ENCODE data around the gene CHRNA5. TPM values are rescaled to one million over a fixed set of nuclear protein-coding genes. Genes with fewer than 3 reads are reported as not detected.
A peak's percentile ranks its signal among the peaks of the same experiment; 100 is the strongest.
"Not testable (repeated sequence)": the region's sequence is repeated elsewhere in the genome, so short reads cannot be mapped to it uniquely, and the experiment has no call there.

CHRNA5 gene
- total RNA-seq, result 3.7 TPM
- long read RNA-seq, result 0 reads

DNA sequence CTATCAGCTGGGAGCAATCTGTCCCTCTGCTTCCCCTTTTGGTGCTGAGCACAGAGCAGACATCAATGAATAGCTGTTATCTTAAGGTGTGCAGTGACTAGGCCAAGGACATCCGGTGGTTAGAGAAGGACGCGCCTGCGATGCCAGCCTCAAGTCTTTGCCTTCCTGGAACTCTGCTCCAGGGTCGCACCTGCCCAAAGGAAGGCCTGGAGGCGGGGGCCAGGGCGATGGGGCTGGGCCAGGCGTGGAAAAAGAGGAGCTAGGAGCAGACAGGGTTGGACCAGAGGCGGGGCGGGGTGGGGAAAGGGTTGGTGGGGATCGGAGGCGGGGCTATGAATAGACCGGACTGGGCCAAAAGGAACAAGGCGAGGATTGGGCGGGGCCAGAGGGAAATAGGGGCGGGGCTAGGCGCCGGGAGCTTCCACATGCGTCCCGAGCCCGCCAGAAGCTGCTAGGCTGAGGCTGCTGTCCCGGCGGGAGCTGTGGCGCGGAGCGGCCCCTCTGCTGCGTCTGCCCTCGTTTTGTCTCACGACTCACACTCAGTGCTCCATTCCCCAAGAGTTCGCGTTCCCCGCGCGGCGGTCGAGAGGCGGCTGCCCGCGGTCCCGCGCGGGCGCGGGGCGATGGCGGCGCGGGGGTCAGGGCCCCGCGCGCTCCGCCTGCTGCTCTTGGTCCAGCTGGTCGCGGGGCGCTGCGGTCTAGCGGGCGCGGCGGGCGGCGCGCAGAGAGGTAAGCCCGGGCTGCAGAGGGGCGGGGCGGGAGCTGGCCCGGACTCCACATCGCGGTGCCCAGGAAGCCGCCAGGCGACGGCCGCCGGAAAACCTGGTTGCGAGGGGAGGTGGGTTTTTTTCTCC lies at the start of gene CHRNA5:
Gene CHRNA5, plus strand, starts transcription at position 424 of the 854 bp plus-strand sequence. Its CDS starts 200 bp downstream, at position 624.
- DNase-seq (ENCODE audit: missing footprints) (peak; percentile 90), ATAC-seq (peak; percentile 98)
- intact Hi-C loops (cut with DNase I), result no loop called here

DNA sequence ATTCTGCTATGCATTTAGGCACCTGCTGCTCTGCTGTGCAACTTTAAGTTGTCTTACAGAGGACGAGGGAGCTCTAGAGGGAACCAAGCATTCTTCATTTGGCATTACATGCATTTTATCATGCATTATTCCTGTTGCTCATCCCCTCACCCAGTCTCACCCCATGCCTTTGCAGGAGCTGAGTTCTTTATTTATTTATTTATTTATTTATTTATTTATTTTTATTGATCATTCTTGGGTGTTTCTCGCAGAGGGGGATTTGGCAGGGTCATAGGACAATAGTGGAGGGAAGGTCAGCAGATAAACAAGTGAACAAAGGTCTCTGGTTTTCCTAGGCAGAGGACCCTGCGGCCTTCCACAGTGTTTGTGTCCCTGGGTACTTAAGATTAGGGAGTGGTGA lies 45.3 kb upstream of the CHRNA5 start:
- ATAC-seq; intact Hi-C loops (cut with DNase I); DNase-seq (ENCODE audit: missing footprints): not testable (repeated sequence)

DNA sequence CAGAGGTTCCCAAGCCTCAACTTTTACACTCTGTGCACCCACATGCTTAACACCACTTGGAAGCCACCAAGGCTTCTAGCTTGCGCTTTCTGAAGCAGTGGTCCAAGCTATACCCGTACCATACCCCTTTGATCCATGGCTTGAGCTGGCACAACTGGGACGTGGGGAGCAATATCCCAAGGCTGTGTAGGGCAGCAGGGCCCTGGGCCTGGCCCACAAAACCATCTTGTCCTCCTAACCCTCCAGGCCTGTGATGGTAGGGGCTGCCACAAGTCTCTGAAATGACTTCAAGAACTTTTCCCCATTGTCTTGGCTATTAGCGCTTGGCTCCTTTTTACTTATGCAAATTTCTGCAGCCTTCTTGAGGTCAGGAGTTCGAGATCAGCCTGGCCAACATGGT lies 41.1 kb upstream of the CHRNA5 start:
- ATAC-seq (no peak), DNase-seq (ENCODE audit: missing footprints) (no peak)
- intact Hi-C loops (cut with DNase I), result no loop called here

DNA sequence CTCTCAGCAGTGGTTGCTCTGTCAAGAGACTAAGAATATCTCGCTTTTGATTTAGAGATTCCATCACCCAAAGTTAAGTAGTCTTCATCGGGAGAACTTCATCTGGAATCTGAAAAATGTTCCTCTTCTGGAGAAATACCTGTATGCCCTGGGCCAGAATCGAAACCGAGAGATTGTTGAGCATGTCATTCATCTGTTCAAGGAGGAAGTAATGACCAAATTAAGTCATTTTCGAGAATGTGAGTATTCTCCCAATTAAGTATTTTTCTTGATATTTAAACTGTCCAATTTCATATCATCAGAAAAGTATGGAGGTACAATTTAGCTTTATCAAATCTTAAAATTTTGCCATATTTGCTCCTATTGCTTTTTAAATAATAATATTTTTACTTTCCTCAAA lies 38.0 kb upstream of the CHRNA5 start:
- no peak for ATAC-seq
- intact Hi-C loops (cut with DNase I), result no loop called here

DNA sequence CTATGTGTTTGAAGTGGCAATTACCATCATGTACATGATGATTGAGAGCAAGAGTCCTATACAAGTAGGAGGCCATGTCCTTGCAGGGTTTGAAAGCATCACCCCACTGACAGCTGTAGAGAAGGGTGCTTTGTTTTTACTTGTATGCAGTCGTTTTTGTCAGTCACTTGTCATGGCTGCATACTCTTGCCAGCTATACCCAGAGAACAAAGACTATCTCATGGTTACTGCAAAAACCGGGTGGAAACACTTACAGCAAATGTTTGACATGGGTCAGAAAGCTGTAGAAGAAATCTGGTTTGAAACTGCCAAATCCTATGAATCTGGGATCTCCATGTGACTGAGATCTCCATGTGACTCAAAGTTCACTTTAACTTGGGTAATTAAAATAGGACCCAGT lies 32.0 kb upstream of the CHRNA5 start:
- ATAC-seq, result no peak
- no peak for DNase-seq (ENCODE audit: missing footprints)

More for the DNA sequence above, 38.0 kb upstream of the CHRNA5 start:
- no peak for DNase-seq (ENCODE audit: missing footprints)

DNA sequence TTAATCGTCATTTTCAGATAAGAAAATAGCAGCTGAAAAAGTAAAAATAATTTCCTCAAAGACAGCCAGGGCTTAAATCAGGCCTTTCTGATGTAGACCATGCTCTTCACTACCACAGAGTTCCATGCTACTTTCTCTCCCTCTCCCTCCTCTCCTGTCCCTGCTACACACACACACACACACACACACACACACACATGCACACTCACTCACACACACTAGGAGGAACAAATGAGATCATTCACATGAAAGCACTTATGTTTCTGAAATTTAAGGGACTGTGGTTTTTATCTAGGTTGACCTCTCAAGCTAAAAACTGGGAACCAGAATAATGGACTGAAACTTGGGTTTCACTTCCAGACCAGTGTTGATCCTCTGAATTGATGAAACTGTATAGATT lies 29.2 kb upstream of the CHRNA5 start:
- no peak for DNase-seq (ENCODE audit: missing footprints)
- ATAC-seq, result no peak
- intact Hi-C loops (cut with DNase I), result no loop called here

More for the DNA sequence above, 32.0 kb upstream of the CHRNA5 start:
- intact Hi-C loops (cut with DNase I), result no loop called here

DNA sequence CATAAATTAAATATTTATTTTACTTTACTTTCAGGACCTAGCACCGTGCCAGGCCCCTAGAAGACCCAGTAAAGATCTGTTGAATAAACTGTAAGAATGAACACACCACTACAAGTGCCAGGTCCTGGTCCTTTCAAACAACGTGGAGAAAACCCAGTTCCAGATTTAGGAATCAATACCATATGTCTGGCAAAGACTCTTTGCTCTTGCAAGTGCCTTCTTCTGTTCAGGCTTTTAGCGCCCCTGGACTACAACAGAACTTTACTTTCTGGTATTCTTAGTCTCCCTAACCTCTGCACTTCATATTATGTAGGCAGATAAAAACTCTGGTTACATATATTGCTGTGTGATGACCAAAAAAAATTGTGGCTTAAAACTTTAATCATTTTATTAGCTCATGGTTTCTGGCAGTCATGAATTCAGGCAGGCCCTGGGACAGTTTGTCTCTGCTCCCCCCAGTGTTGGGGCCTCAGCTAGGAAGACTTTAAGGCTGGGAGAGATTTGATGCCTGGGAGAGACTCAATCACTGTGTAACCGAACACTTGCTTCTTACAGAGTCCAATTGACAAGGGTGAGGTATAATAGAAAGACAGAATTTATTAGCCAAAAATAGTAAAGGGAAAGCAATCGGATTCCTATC lies 27.9 kb upstream of the CHRNA5 start:
- intact Hi-C loops (cut with DNase I), result no loop called here
- no peak for ATAC-seq
- DNase-seq (ENCODE audit: missing footprints), result no peak

DNA sequence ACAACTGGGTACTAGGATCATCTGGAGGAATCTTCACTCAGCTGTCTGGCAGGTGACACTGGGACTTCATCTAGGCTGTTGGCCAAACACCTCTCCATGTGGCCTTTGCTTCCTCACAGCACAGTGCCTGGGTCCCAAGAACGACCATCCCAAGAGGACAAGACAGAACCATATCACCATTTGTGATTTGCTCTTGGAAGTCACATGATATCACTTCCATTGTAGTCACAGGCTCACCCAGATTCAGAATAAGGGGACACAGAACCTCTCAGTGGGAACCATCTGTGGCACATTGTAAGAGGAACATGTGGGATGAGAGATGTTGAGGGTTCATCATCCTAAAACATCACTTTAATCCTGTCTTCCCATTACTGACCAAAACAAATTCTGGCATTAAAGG lies 27.0 kb upstream of the CHRNA5 start:
- intact Hi-C loops (cut with DNase I), result no loop called here
- ATAC-seq (no peak), DNase-seq (ENCODE audit: missing footprints) (no peak)

DNA sequence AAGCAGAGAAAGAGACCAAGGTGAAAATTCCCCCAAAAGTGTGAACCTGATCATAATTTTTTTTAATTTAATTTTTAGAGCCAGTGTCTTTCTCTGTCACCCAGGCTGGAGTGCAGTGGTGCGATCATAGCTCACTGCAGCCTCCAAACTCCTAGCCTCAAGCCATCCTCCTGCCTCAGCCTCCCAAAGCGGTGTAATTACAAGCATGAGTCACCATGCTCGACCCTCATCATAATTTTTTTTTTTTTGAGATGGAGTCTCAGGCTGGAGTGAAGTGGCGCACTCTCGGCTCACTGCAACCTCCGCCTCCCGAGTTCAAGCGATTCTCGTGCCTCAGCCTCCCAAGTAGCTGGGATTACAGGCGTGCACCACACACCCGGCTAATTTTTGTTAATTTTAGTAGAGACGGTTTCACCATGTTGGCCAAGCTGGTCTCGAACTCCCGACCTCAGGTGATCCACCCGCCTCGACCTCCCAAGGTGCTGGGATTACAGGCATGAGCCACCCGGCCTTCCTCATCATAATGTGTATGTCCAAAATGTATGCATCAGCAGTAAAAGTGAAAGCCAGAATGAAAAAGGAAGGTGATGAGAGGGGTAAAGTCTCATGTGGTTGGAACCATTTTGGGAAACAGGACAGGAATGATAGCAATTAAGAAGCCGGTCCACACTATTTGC lies 25.7 kb upstream of the CHRNA5 start:
- ATAC-seq; DNase-seq (ENCODE audit: missing footprints): not testable (repeated sequence)
- intact Hi-C loops (cut with DNase I), result loop anchor here (5.0 kb wide), 1 partner anchor 32 kb away; the partner anchor contains the start of gene HYKK

DNA sequence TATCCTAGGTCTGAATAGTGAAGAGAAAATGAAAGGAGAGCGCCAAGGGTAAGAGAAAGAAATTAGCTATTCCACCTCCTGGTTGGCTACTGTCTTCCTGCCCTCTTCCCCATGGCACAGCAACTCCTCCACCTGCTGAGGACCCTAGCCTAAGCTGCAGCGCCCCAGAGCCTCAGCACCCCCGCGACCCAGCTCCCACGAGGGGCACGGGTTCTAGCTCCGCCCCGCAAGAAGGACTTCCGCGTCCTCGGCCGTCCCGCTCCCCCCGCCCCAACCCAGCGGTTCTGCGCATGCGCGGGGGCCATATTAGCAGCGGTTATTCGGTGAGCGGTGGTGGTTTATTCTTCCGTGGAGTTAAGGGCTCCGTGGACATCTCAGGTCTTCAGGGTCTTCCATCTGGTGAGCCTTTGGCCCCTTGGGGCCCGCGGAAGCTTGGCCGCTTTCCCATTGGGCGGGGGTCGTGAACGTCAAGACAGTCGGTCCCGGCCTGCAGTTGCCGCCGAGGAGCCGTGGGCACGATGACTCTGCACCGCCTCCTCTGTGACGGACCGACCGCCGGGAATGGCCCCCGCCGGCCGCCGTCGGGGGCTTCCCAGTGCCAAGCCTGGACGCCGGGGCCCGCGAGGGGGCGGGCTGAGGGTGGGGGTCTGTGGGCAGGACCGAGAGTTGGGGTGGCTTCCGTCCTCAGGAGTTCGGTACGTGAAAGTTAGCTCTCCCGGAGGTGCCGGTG lies 25.0 kb upstream of the CHRNA5 start, which contains the start of gene PSMA4:
Gene PSMA4, plus strand, starts transcription at position 304 of the 730 bp plus-strand sequence. CDS start 1,484 bp downstream, outside the sequence.
- DNase-seq (ENCODE audit: missing footprints) (peak; percentile 96), ATAC-seq (peak; percentile 94)
- intact Hi-C loops (cut with DNase I), result loop anchor here (5.0 kb wide), 1 partner anchor 33 kb away; the partner anchor contains the start of gene HYKK

DNA sequence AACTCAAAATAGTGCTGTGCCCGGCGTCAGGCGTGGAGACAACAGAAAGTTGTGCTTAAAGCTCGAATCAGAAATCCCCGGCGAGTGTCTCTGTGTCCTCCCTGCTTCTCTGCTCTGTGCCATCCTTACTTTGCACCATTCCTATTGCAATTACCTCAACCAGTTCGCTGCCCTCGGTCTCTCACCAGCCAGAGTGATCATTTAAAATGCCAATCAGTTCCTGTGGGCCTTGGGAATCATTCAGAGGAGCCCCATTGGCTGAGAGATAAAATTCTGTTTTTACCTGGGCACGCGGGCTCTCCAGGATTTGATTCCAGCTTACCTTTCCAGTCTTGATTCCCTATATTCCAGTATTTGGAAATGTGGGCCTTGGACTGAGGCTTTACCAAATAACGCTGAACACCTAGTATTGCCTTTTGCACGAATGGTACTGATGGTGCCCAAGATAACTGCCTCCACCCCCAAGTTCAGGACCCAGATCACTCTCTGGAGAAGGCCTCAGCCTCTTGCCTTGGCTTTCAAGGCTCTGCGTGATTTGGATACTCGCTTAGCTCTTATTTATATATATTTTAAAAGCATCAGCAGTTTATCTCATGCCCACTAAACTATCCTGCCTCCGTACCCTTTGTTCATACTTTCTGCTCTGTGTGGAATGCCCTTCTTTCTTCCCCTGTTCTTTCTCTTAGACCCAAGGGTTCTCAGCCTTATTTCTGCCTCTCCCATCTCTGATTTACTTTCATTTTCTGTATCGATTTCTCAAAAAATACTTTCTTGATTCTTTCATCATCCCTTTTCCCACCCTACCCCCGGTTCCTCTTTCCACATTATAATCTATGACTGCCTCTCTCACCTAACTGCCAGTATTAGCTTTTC lies 24.2 kb upstream of the CHRNA5 start:
- no peak for ATAC-seq
- no peak for DNase-seq (ENCODE audit: missing footprints)
- intact Hi-C loops (cut with DNase I), result loop anchor here (5.0 kb wide), 1 partner anchor 34 kb away; the partner anchor contains the start of gene HYKK

DNA sequence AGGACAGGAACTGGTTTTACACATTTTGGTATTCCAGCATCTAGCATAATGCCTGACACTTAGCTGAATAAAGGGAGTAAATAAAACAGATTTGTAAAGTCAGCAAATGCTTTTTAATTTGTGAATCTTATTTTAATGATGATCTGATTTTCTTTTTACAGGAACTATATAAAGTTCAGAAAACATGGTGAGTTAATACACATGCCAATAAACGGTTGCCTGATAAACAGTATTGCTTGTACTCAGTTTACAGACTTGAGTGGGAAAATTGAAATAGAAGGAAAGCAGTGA lies 23.6 kb upstream of the CHRNA5 start:
- ATAC-seq (no peak), DNase-seq (ENCODE audit: missing footprints) (no peak)
- intact Hi-C loops (cut with DNase I), result loop anchor here (5.0 kb wide), 1 partner anchor 34 kb away; the partner anchor contains the start of gene HYKK

DNA sequence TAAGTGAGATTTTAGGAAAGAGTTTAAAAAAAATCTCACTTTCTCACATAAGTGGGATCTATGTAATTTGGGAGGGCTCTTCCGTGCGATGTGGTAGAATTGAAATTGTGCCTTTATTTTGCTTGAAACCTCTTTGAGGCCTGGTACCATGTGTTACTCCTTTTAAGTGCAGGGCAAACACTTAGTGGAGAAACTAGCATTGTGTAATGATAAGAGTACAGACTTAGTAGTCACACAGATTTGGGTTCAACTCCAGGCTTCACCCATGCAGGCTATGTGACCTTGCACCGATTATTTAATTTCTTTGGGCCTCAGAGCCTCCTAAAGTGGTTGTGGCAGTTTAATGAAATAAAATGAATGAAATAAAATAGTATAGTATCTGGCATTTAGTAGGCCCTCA lies 22.7 kb upstream of the CHRNA5 start:
- intact Hi-C loops (cut with DNase I), result loop anchor here (5.0 kb wide), 1 partner anchor 35 kb away; the partner anchor contains the start of gene HYKK
- no peak for DNase-seq (ENCODE audit: missing footprints)
- ATAC-seq, result no peak

DNA sequence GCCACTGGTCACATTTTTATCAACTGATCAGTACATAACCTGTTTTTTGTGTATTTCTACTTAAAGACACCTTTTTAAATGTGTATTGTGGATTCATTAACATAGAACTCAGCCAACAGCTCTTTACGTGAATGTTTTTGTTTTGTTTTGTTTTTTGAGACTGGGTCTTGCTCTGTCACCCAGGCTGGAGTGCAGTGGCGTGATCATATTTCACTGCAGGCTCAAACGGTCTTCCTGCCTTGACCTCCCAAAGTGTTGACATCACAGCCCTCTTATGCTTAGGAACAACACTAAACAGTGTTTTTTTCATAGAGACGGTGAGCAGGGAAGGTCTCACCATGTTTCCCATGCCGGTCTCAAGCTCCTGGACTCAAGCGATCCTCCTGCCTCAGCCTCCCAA lies 15.1 kb upstream of the CHRNA5 start:
- ATAC-seq (no peak), DNase-seq (ENCODE audit: missing footprints) (no peak)
- intact Hi-C loops (cut with DNase I), result no loop called here

DNA sequence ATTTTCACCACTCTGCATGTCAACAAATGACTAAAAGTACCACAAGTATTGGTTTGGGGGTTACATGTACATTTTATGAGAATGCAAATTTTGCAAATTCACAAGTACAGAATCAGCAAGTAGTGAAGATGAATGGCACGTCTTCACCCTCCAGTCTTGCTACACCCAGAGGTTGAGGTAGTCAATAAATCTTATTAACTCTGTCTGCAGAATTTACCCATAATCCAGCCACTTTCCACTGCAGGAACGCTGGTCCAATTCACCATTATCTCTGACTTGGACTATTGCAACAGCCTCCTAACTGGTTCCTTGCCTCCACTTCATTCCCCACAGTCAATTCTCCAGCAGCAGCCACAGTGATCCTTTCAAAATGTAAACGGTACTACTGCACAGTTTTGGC lies 14.5 kb upstream of the CHRNA5 start:
- intact Hi-C loops (cut with DNase I), result no loop called here
- ATAC-seq (no peak), DNase-seq (ENCODE audit: missing footprints) (no peak)

DNA sequence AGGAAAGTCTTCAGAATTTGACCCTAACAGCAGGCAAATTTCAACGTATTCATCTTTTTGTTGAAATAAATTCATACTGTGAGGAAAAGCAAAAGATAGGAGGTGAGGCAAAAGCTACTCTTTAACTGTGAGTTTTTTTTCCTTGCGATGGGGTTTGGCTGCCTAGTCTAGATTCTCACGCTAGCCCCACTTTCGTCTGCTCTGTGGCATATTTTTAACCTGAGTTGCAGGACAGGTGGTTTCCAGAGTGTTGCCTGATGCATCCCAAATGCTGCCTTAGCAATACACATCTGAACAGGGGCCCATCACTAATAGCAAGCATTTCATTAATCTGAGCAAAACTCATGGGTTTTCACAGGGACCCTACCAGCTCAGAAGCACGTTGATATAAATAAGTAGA lies 13.4 kb upstream of the CHRNA5 start:
- DNase-seq (ENCODE audit: missing footprints), result no peak
- intact Hi-C loops (cut with DNase I), result no loop called here
- no peak for ATAC-seq

DNA sequence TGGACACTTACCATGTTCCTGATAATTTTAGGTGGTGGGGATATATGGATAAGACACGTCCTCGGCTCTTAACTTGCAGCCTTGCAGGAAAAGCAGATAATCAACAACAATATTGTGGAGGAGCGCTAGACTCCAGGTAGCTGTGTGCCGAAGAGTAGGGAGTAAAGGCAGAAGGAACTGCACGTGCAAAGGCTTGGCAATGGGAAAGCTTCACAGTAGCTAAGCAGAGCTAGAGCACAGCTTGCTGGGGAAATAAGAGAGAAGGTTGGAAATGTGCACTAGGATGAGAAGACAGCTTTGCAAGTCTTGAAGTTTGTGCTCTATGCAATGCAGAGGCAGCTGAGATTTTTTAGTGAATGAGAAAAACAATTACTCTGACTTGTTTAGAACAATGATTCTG lies 12.7 kb upstream of the CHRNA5 start:
- intact Hi-C loops (cut with DNase I), result no loop called here
- no peak for DNase-seq (ENCODE audit: missing footprints)
- ATAC-seq, result no peak

DNA sequence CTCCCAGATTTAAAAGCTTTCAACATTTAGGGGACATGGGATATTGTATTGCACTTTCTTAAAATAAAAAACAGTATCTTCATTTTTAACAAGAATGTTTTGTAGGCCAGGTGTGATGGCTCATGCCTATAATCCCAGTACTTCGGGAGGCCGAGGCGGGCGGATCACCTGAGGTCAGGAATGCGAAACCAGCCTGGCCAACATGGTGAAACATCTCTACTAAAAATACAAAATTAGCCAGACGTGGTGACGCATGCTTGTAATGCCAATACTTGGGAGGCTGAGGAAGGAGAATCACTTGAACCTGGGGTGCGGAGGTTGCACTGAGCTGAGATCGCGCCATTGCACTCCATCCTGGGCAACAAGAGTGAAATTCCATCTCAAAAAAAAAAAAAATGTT lies 5.1 kb upstream of the CHRNA5 start:
- ATAC-seq; DNase-seq (ENCODE audit: missing footprints); intact Hi-C loops (cut with DNase I): not testable (repeated sequence)

Data from Right ventricle myocardium inferior (tissue), 1 donor.